Measurements from ENCODE around the gene PPM1H. TPM values are rescaled to one million over a fixed set of nuclear protein-coding genes. Genes with fewer than 3 reads are reported as not detected.
A peak's percentile ranks its signal among the peaks of the same experiment; 100 is the strongest.

The PPM1H gene
- total RNA-seq, 8 experiments from 2014 or later, result 0.56 to 13.7 (median 7.0) TPM

GRCh38 chr12:62720661-62721330 is 214.2 kb downstream of the PPM1H start:
- 40 to 100% (median 60%) methylated on average over 1 to 7 of the region's 8 CpGs; no CpG with 5 or more reads in 1 of the 10 experiments for WGBS, 10 experiments
- ATAC-seq (replicated peaks in 6 of 8), result peak in 5 of 8 experiments; percentile 59 to 68 (median 62)
- Histone ChIP-seq H3K4me3 (no peak overlapping the region), H3K4me1 (replicated peaks in 1 of 2) (peaks cover 26% of the 10 kb centered on the region in 2 donors), H3K27ac (no peak overlapping the region)
- in situ Hi-C loops (cut with MboI; ENCODE audit: low pct_unique_long_range_greater_than_20kb in 2 of 9, low sequenced_read_pairs in 9 of 9, unreplicated experiment in 9 of 9), result no loop called here

GRCh38 chr12:62720025-62720424 is 214.9 kb downstream of the PPM1H start:
- Histone ChIP-seq H3K27ac (no peak overlapping the region), H3K4me1 (replicated peaks in 1 of 2) (peaks cover 31 to 34% of the 10 kb centered on the region in 2 donors), H3K4me3 (no peak overlapping the region)
- in situ Hi-C loops (cut with MboI; ENCODE audit: low pct_unique_long_range_greater_than_20kb in 2 of 9, low sequenced_read_pairs in 9 of 9, unreplicated experiment in 9 of 9), result no loop called here
- ATAC-seq (replicated peaks in 6 of 8), result no peak
- 19 to 92% (median 68%) methylated on average over 1 to 2 of the region's 2 CpGs; no CpG with 5 or more reads in 2 of the 10 experiments for WGBS, 10 experiments

GRCh38 chr12:62718762-62719426 is 216.1 kb downstream of the PPM1H start:
- no peak for ATAC-seq (replicated peaks in 6 of 8)
- H3K27ac ChIP-seq, result no peak overlapping the region
- no peak overlapping the region for H3K4me3 ChIP-seq
- WGBS, 10 experiments, result 60% methylated on average over 1 of the region's 2 CpGs; no CpG with 5 or more reads in 9 of the 10 experiments
- peaks cover 36 to 42% of the 10 kb centered on the region in 2 donors for H3K4me1 ChIP-seq (replicated peaks in 1 of 2)
- in situ Hi-C loops (cut with MboI; ENCODE audit: low pct_unique_long_range_greater_than_20kb in 2 of 9, low sequenced_read_pairs in 9 of 9, unreplicated experiment in 9 of 9), result no loop called here

- peaks cover 48 to 55% of the 10 kb centered on the region in 2 donors for H3K4me1 ChIP-seq (replicated peaks in 1 of 2)
- in situ Hi-C loops (cut with MboI; ENCODE audit: low pct_unique_long_range_greater_than_20kb in 2 of 9, low sequenced_read_pairs in 9 of 9, unreplicated experiment in 9 of 9), result no loop called here
- H3K4me3 ChIP-seq, result no peak overlapping the region
- ATAC-seq (replicated peaks in 6 of 8), result no peak
- WGBS, 10 experiments, result 25 to 100% (median 80%) methylated on average over 1 of the region's 1 CpG; no CpG with 5 or more reads in 5 of the 10 experiments
- peak overlapping the region in 1 of 2 donors; percentile 15 for H3K27ac ChIP-seq
Measured at GRCh38 chr12:62717643-62718042, 217.3 kb downstream of the PPM1H start.

GRCh38 chr12:62716866-62717525 is 218.0 kb downstream of the PPM1H start:
- 10 to 93% (median 71%) methylated on average over 2 to 5 of the region's 5 CpGs; no CpG with 5 or more reads in 1 of the 10 experiments for WGBS, 10 experiments
- peak overlapping the region in 1 of 2 donors; percentile 15 for H3K27ac ChIP-seq
- H3K4me1 ChIP-seq (replicated peaks in 1 of 2), result peaks cover 55 to 61% of the 10 kb centered on the region in 2 donors
- no peak overlapping the region for H3K4me3 ChIP-seq
- no peak for ATAC-seq (replicated peaks in 6 of 8)
- in situ Hi-C loops (cut with MboI; ENCODE audit: low pct_unique_long_range_greater_than_20kb in 2 of 9, low sequenced_read_pairs in 9 of 9, unreplicated experiment in 9 of 9), result no loop called here

- no peak for ATAC-seq (replicated peaks in 6 of 8)
- Histone ChIP-seq H3K4me3 (no peak overlapping the region), H3K4me1 (replicated peaks in 1 of 2) (peaks cover 64 to 71% of the 10 kb centered on the region in 2 donors), H3K27ac (peak overlapping the region; percentile 78 to 84)
- WGBS, 10 experiments, result 73 to 93% (median 90%) methylated on average over 2 to 3 of the region's 3 CpGs; no CpG with 5 or more reads in 3 of the 10 experiments
- in situ Hi-C loops (cut with MboI; ENCODE audit: low pct_unique_long_range_greater_than_20kb in 2 of 9, low sequenced_read_pairs in 9 of 9, unreplicated experiment in 9 of 9), result no loop called here
Measured at GRCh38 chr12:62716037-62716436, 218.9 kb downstream of the PPM1H start.

- peak in 5 of 8 experiments; percentile 66 to 84 (median 80) for ATAC-seq (replicated peaks in 6 of 8)
- WGBS, 10 experiments, result 0 to 100% (median 27%) methylated on average over 1 to 10 of the region's 14 CpGs; no CpG with 5 or more reads in 5 of the 10 experiments
- Histone ChIP-seq H3K4me1 (replicated peaks in 1 of 2) (peaks cover 61 to 69% of the 10 kb centered on the region in 2 donors), H3K4me3 (no peak overlapping the region), H3K27ac (peak overlapping the region; percentile 82 to 84)
- in situ Hi-C loops (cut with MboI; ENCODE audit: low pct_unique_long_range_greater_than_20kb in 2 of 9, low sequenced_read_pairs in 9 of 9, unreplicated experiment in 9 of 9), result no loop called here
Measured at GRCh38 chr12:62714774-62715721, 219.9 kb downstream of the PPM1H start.

GRCh38 chr12:62714181-62714773 is 220.7 kb downstream of the PPM1H start:
- H3K4me1 ChIP-seq (replicated peaks in 1 of 2), result peaks cover 61 to 69% of the 10 kb centered on the region in 2 donors
- WGBS, 10 experiments, result 0 to 100% (median 66%) methylated on average over 1 to 8 of the region's 8 CpGs
- ATAC-seq (replicated peaks in 6 of 8), result no peak
- H3K27ac ChIP-seq, result peak overlapping the region; percentile 82 to 84
- in situ Hi-C loops (cut with MboI; ENCODE audit: low pct_unique_long_range_greater_than_20kb in 2 of 9, low sequenced_read_pairs in 9 of 9, unreplicated experiment in 9 of 9), result no loop called here
- H3K4me3 ChIP-seq, result no peak overlapping the region

- peak overlapping the region; percentile 82 to 84 for H3K27ac ChIP-seq
- no peak for ATAC-seq (replicated peaks in 6 of 8)
- in situ Hi-C loops (cut with MboI; ENCODE audit: low pct_unique_long_range_greater_than_20kb in 2 of 9, low sequenced_read_pairs in 9 of 9, unreplicated experiment in 9 of 9), result no loop called here
- WGBS, 10 experiments, result 96 to 100% (median 100%) methylated on average over 1 to 4 of the region's 4 CpGs; no CpG with 5 or more reads in 4 of the 10 experiments
- H3K4me1 ChIP-seq (replicated peaks in 1 of 2), result peaks cover 61 to 73% of the 10 kb centered on the region in 2 donors
- H3K4me3 ChIP-seq, result no peak overlapping the region
Measured at GRCh38 chr12:62713723-62714122, 221.2 kb downstream of the PPM1H start.

GRCh38 chr12:62712681-62713573 is 222.0 kb downstream of the PPM1H start:
- 10 to 60% (median 28%) methylated on average over 1 to 7 of the region's 8 CpGs; no CpG with 5 or more reads in 2 of the 10 experiments for WGBS, 10 experiments
- peaks cover 61 to 73% of the 10 kb centered on the region in 2 donors for H3K4me1 ChIP-seq (replicated peaks in 1 of 2)
- in situ Hi-C loops (cut with MboI; ENCODE audit: low pct_unique_long_range_greater_than_20kb in 2 of 9, low sequenced_read_pairs in 9 of 9, unreplicated experiment in 9 of 9), result no loop called here
- no peak overlapping the region for H3K4me3 ChIP-seq
- ATAC-seq (replicated peaks in 6 of 8), result no peak
- peak overlapping the region; percentile 4 to 84 for H3K27ac ChIP-seq

GRCh38 chr12:62711631-62712241 is 223.2 kb downstream of the PPM1H start:
- Histone ChIP-seq H3K4me1 (replicated peaks in 1 of 2) (peaks cover 57 to 64% of the 10 kb centered on the region in 2 donors), H3K4me3 (no peak overlapping the region), H3K27ac (peak overlapping the region; percentile 4 to 84)
- in situ Hi-C loops (cut with MboI; ENCODE audit: low pct_unique_long_range_greater_than_20kb in 2 of 9, low sequenced_read_pairs in 9 of 9, unreplicated experiment in 9 of 9), result no loop called here
- WGBS, 10 experiments, result 0 to 100% (median 42%) methylated on average over 1 to 5 of the region's 10 CpGs; no CpG with 5 or more reads in 2 of the 10 experiments
- ATAC-seq (replicated peaks in 6 of 8), result peak in 7 of 8 experiments; percentile 39 to 84 (median 69)

Measured in motor neuron (in vitro differentiated cells).